Ramos (cell line): Measurements from ENCODE around the gene BTN3A1.
"Not testable (repeated sequence)": the region's sequence is repeated elsewhere in the genome, so short reads cannot be mapped to it uniquely, and the experiment has no call there.

Source experiments
- in situ Hi-C: fragments of 300-500 bp; cut with MboI; formaldehyde crosslinking; loops from one replicate; pipeline ENCODE4 v1.14.3; 2022; ENCODE audit warnings: low sequenced_read_pairs; ENCODE audit not compliant: unreplicated experiment

BTN3A1 gene

GRCh38 chr6:26377719-26378118 is 24.4 kb upstream of the BTN3A1 start:
- in situ Hi-C loops, result no loop called here

- in situ Hi-C loops, result not testable (repeated sequence)
These were observed 23.9 kb upstream of the BTN3A1 start for GRCh38 chr6:26378143-26378542.

GRCh38 chr6:26379292-26379691 is 22.8 kb upstream of the BTN3A1 start:
- in situ Hi-C loops, result no loop called here

GRCh38 chr6:26379740-26380139 is 22.3 kb upstream of the BTN3A1 start:
- in situ Hi-C loops, result no loop called here

- in situ Hi-C loops, result no loop called here
These were observed 21.8 kb upstream of the BTN3A1 start for GRCh38 chr6:26380256-26380655.

- in situ Hi-C loops, result no loop called here
These were observed 20.0 kb upstream of the BTN3A1 start for GRCh38 chr6:26382121-26382520.

- in situ Hi-C loops, result no loop called here
These were observed 18.3 kb upstream of the BTN3A1 start for GRCh38 chr6:26383624-26384417.

GRCh38 chr6:26385734-26386125 is 16.3 kb upstream of the BTN3A1 start:
- in situ Hi-C loops, result no loop called here

- in situ Hi-C loops, result no loop called here
These were observed 14.5 kb upstream of the BTN3A1 start for GRCh38 chr6:26387565-26387964.

GRCh38 chr6:26388014-26388413 is 14.1 kb upstream of the BTN3A1 start:
- in situ Hi-C loops, result no loop called here

- in situ Hi-C loops, result no loop called here
These were observed 13.6 kb upstream of the BTN3A1 start for GRCh38 chr6:26388441-26388840.

GRCh38 chr6:26389349-26389894 is 12.7 kb upstream of the BTN3A1 start:
- in situ Hi-C loops, result no loop called here

- in situ Hi-C loops, result no loop called here
These were observed 11.5 kb upstream of the BTN3A1 start for GRCh38 chr6:26390531-26390930.

- in situ Hi-C loops, result no loop called here
These were observed 9.0 kb upstream of the BTN3A1 start for GRCh38 chr6:26392932-26393636.

- in situ Hi-C loops, result no loop called here
These were observed 7.8 kb upstream of the BTN3A1 start for GRCh38 chr6:26394289-26394688.

- in situ Hi-C loops, result no loop called here
These were observed 3.5 kb upstream of the BTN3A1 start for GRCh38 chr6:26398555-26398954.

- in situ Hi-C loops, result no loop called here
These were observed 1.4 kb upstream of the BTN3A1 start for GRCh38 chr6:26400626-26401025.

GRCh38 chr6:26401389-26401986 is 587 bp upstream of the BTN3A1 start:
- in situ Hi-C loops, result no loop called here

GRCh38 chr6:26403893-26404292 is 1.8 kb downstream of the BTN3A1 start:
- in situ Hi-C loops, result no loop called here

GRCh38 chr6:26404546-26404945 is 2.5 kb downstream of the BTN3A1 start:
- in situ Hi-C loops, result no loop called here
